Fibroblast of skin of left biceps (primary cell): ENCODE data around the gene ESR2.

ENCODE experiments used
- DNase-seq, 2 experiments: peaks; one replicate each; pipeline ENCODE4 v3.0.0-alpha.2; 2013; ENCODE audit warnings: low read depth in 2 of 2

Gene ESR2

GRCh38 chr14:64266239-64266638, 27.9 kb downstream of the ESR2 start:
- peak; percentile 4 to 8 for DNase-seq

- no peak for DNase-seq
Measured at GRCh38 chr14:64265222-64265621, 28.9 kb downstream of the ESR2 start.

- DNase-seq = no peak
Measured at GRCh38 chr14:64260418-64260817, 33.8 kb downstream of the ESR2 start.

- no peak for DNase-seq
Measured at GRCh38 chr14:64255756-64256155, 38.4 kb downstream of the ESR2 start.

GRCh38 chr14:64253672-64254071, 40.5 kb downstream of the ESR2 start:
- no peak for DNase-seq

GRCh38 chr14:64249363-64249762, 44.8 kb downstream of the ESR2 start:
- DNase-seq = no peak

GRCh38 chr14:64248689-64249088, 45.5 kb downstream of the ESR2 start:
- DNase-seq = no peak

- DNase-seq = no peak
Measured at GRCh38 chr14:64247195-64247594, 47.0 kb downstream of the ESR2 start.

- no peak for DNase-seq
Measured at GRCh38 chr14:64246688-64247087, 47.5 kb downstream of the ESR2 start.

GRCh38 chr14:64245491-64245890, 48.7 kb downstream of the ESR2 start:
- no peak for DNase-seq

GRCh38 chr14:64244279-64244678, 49.9 kb downstream of the ESR2 start:
- no peak for DNase-seq

GRCh38 chr14:64238631-64239030, 55.5 kb downstream of the ESR2 start:
- no peak for DNase-seq

- DNase-seq = no peak
Measured at GRCh38 chr14:64238049-64238448, 56.1 kb downstream of the ESR2 start.

GRCh38 chr14:64235652-64236640, 58.2 kb downstream of the ESR2 start:
- no peak for DNase-seq

- DNase-seq = no peak
Measured at GRCh38 chr14:64234877-64235651, 59.1 kb downstream of the ESR2 start.

- DNase-seq = no peak
Measured at GRCh38 chr14:64233531-64234190, 60.5 kb downstream of the ESR2 start.

- no peak for DNase-seq
Measured at GRCh38 chr14:64232944-64233343, 61.2 kb downstream of the ESR2 start.

GRCh38 chr14:64232095-64232838, 61.9 kb downstream of the ESR2 start:
- DNase-seq = no peak

- no peak for DNase-seq
Measured at GRCh38 chr14:64229489-64229888, 64.7 kb downstream of the ESR2 start.

GRCh38 chr14:64227856-64228255, 66.3 kb downstream of the ESR2 start:
- no peak for DNase-seq

- no peak for DNase-seq
Measured at GRCh38 chr14:64225151-64225757, 68.9 kb downstream of the ESR2 start.
